Fibroblast of the aortic adventitia (primary cell): ENCODE data around the gene OXER1. TPM values are rescaled to one million over a fixed set of nuclear protein-coding genes. Genes with fewer than 3 reads are reported as not detected.

Experiments
- DNase-seq: peaks from one replicate; pipeline ENCODE4 v3.0.0-alpha.2; 2010; ENCODE audit warnings: low read depth
- H3K4me3 ChIP-seq: 2 replicates; pipeline ENCODE4 v1.5.1; 2011; ENCODE audit warnings: low read depth, mild to moderate bottlenecking, control low read depth, low read length, moderate library complexity
- CTCF ChIP-seq: IDR thresholded peaks from 2 replicates; pipeline ENCODE4 v1.5.1; 2011; ENCODE audit warnings: mild to moderate bottlenecking, low read length, control low read depth, inconsistent platforms; ENCODE audit not compliant: insufficient read depth
- total RNA-seq: library from RNA; depleted of rRNA; stranded (reverse); fragments of >200 nt; gene quantifications from 2 replicates; pipeline ENCODE4 v1.2.3, GENCODE V29; 2012; ENCODE audit warnings: low replicate concordance

Gene OXER1
- total RNA-seq, 1 donor, result 0.27 TPM

- no peak for DNase-seq
- H3K4me3 ChIP-seq, result peak overlapping the region; percentile 72
- no peak for TF ChIP-seq CTCF
Observed at GRCh38 chr2:42809131-42809818, 45.3 kb upstream of the OXER1 start.

GRCh38 chr2:42808301-42808700, 44.4 kb upstream of the OXER1 start:
- TF ChIP-seq CTCF, result no peak
- DNase-seq, result no peak
- no peak overlapping the region for H3K4me3 ChIP-seq

- no peak overlapping the region for H3K4me3 ChIP-seq
- no peak for DNase-seq
- TF ChIP-seq CTCF, result no peak
Observed at GRCh38 chr2:42806786-42807185, 42.9 kb upstream of the OXER1 start.

GRCh38 chr2:42804891-42805290, 41.0 kb upstream of the OXER1 start:
- no peak for TF ChIP-seq CTCF
- DNase-seq, result no peak
- no peak overlapping the region for H3K4me3 ChIP-seq

GRCh38 chr2:42804338-42804737, 40.4 kb upstream of the OXER1 start:
- peak; percentile 10 for DNase-seq
- TF ChIP-seq CTCF, result no peak
- H3K4me3 ChIP-seq, result no peak overlapping the region

- no peak overlapping the region for H3K4me3 ChIP-seq
- peak; percentile 61 for DNase-seq
- TF ChIP-seq CTCF, result peak; percentile 78
Observed at GRCh38 chr2:42802150-42802549, 38.2 kb upstream of the OXER1 start.

GRCh38 chr2:42801381-42801780, 37.4 kb upstream of the OXER1 start:
- peak; percentile 39 for DNase-seq
- no peak overlapping the region for H3K4me3 ChIP-seq
- no peak for TF ChIP-seq CTCF
